Gastrocnemius medialis (tissue), 4 donors: ENCODE measurements around the gene LYPD1.

Source experiments
- CTCF ChIP-seq, 5 experiments: fragments of 450-650 bp in 3 of 5; fragments of 200-600 bp in 2 of 5; sonication (generic) in 2 of 5; IDR thresholded peaks in 4 of 5; conservative IDR thresholded peaks in 1 of 5; 1 replicate in 4 of 5; 2 replicates in 1 of 5; pipeline ENCODE4 v1.5.1; 2016 to 2019; ENCODE audit warnings: antibody characterized with exemption in 5 of 5, mild to moderate bottlenecking in 3 of 5, moderate library complexity in 3 of 5
- POLR2A ChIP-seq, 2 donors: fragments of 450-650 bp; IDR thresholded peaks; one replicate each; pipeline ENCODE4 v1.6.1; 2017; ENCODE audit warnings: antibody characterized with exemption in 2 of 2, mild to moderate bottlenecking in 2 of 2, moderate library complexity in 2 of 2

GRCh38 chr2:132617989-132618388 lies 52.0 kb downstream of the LYPD1 start:
- TF ChIP-seq CTCF (IDR thresholded peaks at IDR 0.05 in 4 of 5, conservative IDR thresholded peaks at IDR 0.05 in 1 of 5) = no peak
- TF ChIP-seq POLR2A (IDR thresholded peaks at IDR 0.05) = no peak
